DMS 273 (cell line): ENCODE measurements around the gene HERC4.
"Not testable (repeated sequence)": the region's sequence is repeated elsewhere in the genome, so short reads cannot be mapped to it uniquely, and the experiment has no call there.

Experiments used
- DNase-seq: peaks from one replicate; lab custom pipeline; 2025; ENCODE audit not compliant: unreplicated experiment; lab: John Stamatoyannopoulos, UW

HERC4 gene

DNA sequence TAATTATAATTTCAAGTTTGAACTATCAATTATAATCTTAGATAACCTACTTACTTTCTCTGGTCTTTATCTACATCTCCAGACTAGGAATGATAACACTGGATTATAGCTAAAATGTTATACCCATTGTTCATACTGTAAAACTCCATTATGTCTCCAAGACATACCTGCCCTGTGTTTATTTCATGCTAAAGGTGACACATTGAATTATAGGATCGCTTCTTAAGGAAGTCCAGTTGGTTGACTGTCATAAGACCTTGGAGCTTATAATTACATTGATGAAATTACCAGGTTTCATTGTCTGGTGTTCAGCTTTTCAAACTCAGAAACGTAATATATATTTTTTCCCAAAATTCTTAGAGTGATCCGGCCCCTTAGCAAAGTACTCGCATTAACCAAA lies 15.5 kb upstream of the HERC4 start:
- no peak for DNase-seq

DNA sequence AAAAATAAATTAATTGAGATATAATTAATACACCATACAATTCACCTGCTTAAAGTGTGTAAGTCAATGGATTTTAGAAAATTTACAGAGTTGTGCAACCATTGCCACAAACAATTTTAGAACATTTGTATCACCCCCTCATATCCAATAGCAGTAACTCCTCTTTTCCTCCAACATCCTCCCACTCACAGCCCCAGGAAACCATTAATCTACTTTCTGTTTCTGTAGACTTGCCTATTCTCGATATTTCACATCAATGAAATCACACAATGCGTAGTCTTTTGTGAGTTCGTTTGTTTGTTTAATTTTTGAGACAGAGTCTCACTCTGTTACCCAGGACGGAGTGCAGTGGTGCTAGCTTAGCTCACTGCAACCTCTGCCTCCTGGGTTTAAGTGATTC lies 13.7 kb upstream of the HERC4 start:
- no peak for DNase-seq

- no peak for DNase-seq
Measured at GRCh38 chr10:68087685-68088401, 12.8 kb upstream of the HERC4 start.

- DNase-seq: no peak
Measured at GRCh38 chr10:68086910-68087684, 12.0 kb upstream of the HERC4 start.

DNA sequence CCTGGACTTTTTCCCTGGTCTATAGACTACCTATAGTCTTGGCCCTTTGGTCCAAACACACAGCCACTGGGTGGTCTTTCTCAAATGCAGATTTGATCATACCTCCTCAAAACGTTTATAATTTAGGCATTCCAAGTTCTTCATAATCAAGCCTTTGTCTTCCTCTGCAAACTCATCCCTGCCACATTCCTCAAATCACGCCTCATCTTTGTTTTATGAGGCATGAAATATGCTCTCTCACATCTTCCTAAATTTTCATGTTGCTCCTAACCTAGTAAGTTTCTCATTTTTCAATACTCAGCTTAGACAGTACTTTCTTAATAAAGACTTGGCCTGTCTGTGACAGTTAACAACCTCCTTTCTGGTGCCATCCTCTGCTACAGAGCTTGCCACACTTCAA lies 10.9 kb upstream of the HERC4 start:
- no peak for DNase-seq

DNA sequence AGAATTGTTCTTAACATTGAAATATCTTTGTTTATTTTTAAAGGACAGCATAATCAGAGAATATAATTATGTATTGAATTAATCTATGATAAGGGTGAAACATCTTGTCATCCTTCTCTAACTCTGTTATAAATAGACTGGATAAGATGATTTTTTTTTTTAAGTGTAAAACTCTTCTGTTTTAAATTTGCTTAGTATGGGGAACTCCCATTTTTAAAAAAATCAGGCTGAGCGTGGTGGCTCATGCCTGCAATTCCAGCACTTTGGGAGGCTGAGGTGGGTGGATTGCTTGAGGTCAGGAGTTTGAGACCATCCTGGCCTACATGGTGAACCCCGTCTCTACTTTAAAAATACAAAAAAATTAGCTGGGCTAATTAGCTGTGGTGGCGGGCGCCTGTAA lies 9.4 kb upstream of the HERC4 start:
- no peak for DNase-seq

DNA sequence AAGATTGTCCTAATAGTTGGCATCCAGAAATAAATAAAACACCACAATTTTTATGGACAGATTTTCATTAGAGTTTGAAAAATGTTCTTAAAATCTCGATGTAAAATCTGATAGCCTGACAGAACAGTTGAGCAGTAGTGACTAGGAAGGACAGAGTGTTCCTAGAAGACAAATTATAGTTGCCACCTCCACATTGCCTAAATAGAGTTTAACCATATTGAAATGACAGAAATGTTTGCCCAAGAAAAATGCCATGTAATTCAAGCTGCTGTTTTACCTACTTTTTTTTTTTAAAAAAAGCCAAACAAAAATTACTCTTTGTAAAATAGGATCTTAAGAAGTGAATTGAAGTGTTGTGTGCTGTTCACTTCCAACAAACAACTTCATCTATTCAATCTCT lies 8.9 kb upstream of the HERC4 start:
- DNase-seq: no peak

DNA sequence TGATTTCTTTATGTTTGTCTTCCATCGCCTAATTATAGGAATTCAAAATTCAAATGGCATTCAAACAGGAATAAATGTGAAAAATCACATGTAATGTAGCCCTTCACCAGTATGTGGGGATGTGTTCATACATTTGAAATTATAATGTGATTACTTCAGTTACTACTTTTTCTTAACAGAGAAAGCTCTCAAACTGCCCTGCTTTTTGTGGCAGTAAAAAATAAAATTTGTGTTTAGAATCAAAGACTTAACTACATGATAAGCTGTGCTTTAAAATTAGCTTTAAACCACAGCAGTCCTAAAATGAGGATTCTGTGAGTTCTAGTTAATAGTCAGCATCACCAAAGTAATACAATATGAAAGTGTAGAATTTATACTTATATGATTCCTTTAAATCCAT lies 7.8 kb upstream of the HERC4 start:
- peak; percentile 22 for DNase-seq

GRCh38 chr10:68081916-68082315 lies 6.8 kb upstream of the HERC4 start:
- no peak for DNase-seq

DNA sequence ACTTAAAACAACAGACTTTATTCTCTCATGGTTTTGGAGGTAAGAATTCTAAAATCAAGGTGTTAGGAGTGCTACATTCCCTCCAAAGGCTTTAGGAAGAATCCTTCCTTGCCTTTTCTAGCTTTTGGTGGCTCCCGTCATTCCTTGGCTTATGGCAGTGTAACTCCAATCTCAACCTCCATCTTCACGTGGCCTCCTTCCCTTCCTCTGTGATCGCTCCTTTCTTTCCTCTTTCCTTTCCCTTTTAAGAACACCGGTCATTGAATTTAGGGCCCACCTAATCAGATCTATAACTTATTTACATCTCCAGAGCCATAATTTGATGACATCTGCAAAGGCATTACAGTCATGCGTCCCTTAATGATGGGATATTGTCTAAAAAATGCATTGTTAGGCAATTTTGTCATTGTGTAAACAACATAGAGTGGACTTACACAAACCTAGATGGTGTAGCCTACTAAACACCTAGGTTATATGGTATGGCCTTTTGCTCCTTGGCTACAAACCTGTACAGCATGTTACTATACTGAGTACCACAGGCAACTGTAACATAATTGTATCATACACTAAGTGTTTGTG lies 5.9 kb upstream of the HERC4 start:
- no peak for DNase-seq

GRCh38 chr10:68079434-68079833 lies 4.4 kb upstream of the HERC4 start:
- DNase-seq: no peak

- no peak for DNase-seq
Measured at GRCh38 chr10:68077026-68077425, 1.9 kb upstream of the HERC4 start.

- not testable (repeated sequence) for DNase-seq
Measured at GRCh38 chr10:68076081-68076480, 998 bp upstream of the HERC4 start.

- no peak for DNase-seq
Measured at GRCh38 chr10:68075550-68076004, 494 bp upstream of the HERC4 start.

- peak; percentile 26 for DNase-seq
Measured at GRCh38 chr10:68074031-68074774, 880 bp downstream of the HERC4 start.

GRCh38 chr10:68073631-68074030 lies 1.5 kb downstream of the HERC4 start:
- DNase-seq: no peak

DNA sequence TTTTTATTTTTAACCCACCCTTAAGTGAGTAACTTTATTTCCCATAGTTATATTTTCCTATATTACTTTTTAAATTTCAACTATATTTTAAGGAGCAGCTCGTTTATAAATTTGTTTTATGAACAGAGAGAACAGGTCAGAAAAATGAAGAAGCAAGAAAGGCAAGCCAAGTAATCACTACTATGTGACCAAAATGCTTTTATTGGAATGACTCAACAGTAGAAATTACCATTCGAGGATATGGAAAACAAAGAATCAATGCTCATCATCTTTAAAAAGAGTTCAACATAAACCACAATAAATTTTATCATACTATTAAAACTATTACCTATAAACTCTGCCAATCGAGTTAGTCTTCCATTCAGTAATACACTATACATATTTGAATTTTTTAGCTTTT lies 7.6 kb downstream of the HERC4 start:
- DNase-seq: no peak

DNA sequence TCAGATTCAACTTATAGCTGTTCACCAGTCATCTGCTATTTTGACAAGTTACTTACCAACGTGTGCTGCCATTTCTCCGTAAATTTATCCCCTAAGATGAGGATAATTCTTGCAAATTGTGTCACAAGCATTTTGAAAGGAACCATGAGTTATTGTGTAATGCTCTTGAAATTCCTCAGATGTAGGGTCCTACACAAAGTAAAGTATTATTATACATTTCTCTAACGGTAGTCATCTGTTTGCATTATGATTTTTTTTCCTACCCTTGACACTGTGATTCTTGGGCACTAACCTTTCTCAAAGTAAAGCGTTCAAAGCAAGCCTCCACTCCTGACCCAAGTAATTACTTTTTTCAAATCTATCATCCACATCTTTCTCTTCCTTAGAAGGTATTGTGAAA lies 8.1 kb downstream of the HERC4 start:
- DNase-seq: no peak

DNA sequence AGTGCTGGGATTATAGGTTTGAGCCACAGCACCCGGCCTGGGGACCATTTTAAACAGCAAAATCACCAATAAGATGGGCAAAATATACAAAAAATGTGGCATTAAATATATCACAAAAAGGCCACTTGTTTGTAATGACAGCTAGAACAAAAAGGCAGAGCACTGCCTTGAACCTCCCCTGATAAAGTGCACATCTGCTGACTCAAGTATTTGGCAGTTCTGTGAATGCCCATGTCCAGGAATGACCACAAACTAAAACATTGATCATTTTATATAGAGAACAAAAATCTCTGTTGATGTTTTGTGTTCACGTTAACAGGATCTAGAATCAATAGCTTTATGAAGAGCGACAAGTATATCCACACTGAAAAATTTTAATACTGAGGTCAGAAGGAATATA lies 21.5 kb downstream of the HERC4 start:
- DNase-seq: no peak

GRCh38 chr10:68052463-68052862 lies 22.6 kb downstream of the HERC4 start:
- DNase-seq: no peak

DNA sequence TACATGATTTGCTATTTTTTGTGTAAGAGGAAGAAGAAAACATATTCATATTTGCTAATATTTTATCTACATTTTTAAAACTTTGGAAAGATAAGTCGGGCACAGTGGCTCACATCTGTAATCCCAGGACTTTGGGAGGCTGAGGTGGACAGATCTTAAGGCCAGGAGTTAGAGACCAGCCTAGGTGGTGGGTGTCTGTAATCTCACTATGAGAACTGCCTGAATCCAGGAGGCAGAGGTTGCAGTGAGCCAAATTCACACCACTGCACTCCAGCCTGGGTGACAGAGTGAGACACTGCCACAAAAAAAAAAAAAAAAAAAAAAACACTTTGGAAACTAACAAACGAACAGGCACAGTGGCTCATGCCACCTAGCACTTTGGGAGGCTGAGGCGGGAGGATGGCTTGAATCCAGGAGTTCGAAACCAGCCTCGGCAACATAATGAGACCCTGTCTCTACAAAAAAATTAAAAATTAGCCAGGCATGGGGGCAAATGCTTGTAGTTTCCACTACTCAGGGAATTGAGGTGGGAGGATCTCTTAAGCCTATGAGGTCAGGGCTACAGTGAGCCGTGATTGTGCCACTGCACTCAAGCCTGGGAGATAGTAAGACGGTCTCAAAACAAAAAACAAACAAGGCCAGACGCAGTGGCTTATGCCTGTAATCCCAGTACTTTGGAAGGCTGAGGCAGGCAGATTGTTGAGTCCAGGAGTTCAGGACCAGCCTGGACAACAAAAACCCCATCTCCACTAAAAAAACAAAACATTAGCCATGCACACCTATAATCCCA lies 25.6 kb downstream of the HERC4 start:
- no peak for DNase-seq
